SK-N-SH (cell line): ENCODE data around the gene KARS1.

Source experiments
- CHD2 ChIP-seq: fragments of 150-350 bp; IDR thresholded peaks from 2 replicates; pipeline ENCODE4 v1.6.1; 2018; ENCODE audit warnings: low read length; ENCODE audit not compliant: partially characterized antibody
- CTCF ChIP-seq: fragments of 200-600 bp; sonication (generic); IDR thresholded peaks from 2 replicates; pipeline ENCODE4 v1.6.1; 2017; ENCODE audit warnings: antibody characterized with exemption, mild to moderate bottlenecking, moderate library complexity
- EZH2phosphoT487 ChIP-seq: fragments of 200-600 bp; sonication (generic); IDR thresholded peaks from 2 replicates; pipeline ENCODE4 v1.6.1; 2017; ENCODE audit warnings: low read depth, mixed run types, mild to moderate bottlenecking, antibody characterized with exemption, moderate library complexity, borderline replicate concordance
- POLR2AphosphoS5 ChIP-seq: IDR thresholded peaks from 2 replicates; pipeline ENCODE4 v1.6.1; 2012; ENCODE audit warnings: low read depth, low read length
- REST ChIP-seq: IDR thresholded peaks from 2 replicates; pipeline ENCODE4 v1.6.1; 2012; ENCODE audit warnings: mild to moderate bottlenecking, low read depth, low read length, moderate library complexity
- SIN3A ChIP-seq: IDR thresholded peaks from 2 replicates; pipeline ENCODE4 v1.6.1; 2012; ENCODE audit warnings: low read depth, mild to moderate bottlenecking, low read length, moderate library complexity, borderline replicate concordance
- SMC3 ChIP-seq: IDR thresholded peaks from 2 replicates; pipeline ENCODE4 v1.6.1; 2012; ENCODE audit warnings: low read depth, low read length, improper control_type of control experiment
- ZBTB33 ChIP-seq: IDR thresholded peaks from 2 replicates; pipeline ENCODE4 v1.4.0; 2012; ENCODE audit warnings: low read depth, borderline replicate concordance

GRCh38 chr16:75584108-75584507 is 63.4 kb downstream of the KARS1 start:
- TF ChIP-seq SMC3 (no peak), CTCF (no peak), CHD2 (no peak), EZH2phosphoT487 (no peak), ZBTB33 (no peak), POLR2AphosphoS5 (no peak), REST (no peak), SIN3A (no peak)
